Measurements from ENCODE around the gene FAM124A.

FAM124A gene

GRCh38 chr13:51333826-51334225 is 111.6 kb downstream of the FAM124A start:
- H3K4me3 ChIP-seq (ENCODE audit: low read depth, low read length): no peak overlapping the region
